Effector CD4-positive, alpha-beta T cell (primary cell): ENCODE results near the gene DRGX.

Source experiments
- DNase-seq: peaks from one replicate; pipeline ENCODE4 v3.0.0-alpha.2; 2020

DRGX gene

GRCh38 chr10:49361178-49361554 lies 34.7 kb downstream of the DRGX start:
- DNase-seq: no peak

- DNase-seq: no peak
These were observed 35.4 kb downstream of the DRGX start for GRCh38 chr10:49360271-49361177.

GRCh38 chr10:49359349-49360270 lies 36.3 kb downstream of the DRGX start:
- no peak for DNase-seq

- no peak for DNase-seq
These were observed 38.0 kb downstream of the DRGX start for GRCh38 chr10:49357910-49358309.

DNA sequence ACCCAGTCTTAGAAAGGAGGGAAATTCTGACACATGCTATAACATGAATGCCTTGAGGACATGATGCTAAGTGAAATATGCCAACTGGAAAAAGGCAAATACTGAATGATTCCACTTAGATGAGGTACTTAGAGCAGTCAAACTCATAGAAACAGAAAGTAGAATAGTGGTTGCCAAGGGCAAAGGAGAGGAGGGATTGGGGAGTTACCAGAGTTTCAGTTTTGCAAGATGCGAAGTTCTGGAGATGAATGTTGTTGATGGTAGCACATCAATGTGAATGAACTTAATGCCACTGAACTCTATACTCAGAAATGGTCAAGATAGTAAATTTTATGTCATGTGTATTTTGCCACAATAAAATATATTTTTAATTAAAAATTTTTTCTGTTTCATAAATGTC lies 38.9 kb downstream of the DRGX start:
- no peak for DNase-seq

DNA sequence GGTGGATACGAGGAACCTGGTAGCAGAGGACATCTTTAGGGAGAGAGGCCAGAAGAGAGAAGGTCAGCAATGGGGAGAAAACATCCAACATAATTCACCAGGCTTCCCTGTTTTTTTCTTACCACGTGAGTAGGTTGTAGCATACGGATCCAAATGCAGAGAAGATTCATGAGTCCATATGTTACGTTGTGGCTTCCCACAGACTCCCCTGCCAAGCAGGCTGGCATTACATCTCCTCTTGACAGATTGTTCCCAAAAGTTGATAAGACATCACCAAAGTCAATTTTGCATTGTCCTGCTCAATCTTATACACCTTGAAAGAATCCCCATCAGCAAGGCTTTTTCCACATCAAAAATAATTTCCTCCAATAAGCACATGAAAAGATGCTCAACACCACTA lies 39.7 kb downstream of the DRGX start:
- DNase-seq: no peak

GRCh38 chr10:49355221-49355620 lies 40.7 kb downstream of the DRGX start:
- no peak for DNase-seq

DNA sequence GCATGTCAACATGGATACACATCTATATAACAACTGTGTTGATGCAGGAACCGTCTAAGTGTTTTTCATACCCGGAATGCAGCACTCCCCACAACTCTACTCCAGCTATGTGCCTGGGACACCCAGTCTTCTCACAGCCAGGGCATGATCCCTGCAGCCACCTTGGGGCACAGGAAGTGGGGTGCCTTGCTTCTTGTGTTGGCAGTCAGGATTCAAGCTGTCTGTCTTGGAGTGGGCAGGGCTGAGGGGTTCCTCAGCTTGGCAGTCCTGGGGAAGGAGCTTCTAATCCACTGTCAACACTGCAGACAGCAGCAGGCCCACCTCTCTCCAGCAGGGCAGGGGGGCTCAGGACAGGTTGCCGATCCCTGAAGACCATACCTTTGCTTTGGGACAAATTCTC lies 41.3 kb downstream of the DRGX start:
- DNase-seq: no peak

GRCh38 chr10:49353895-49354566 lies 41.9 kb downstream of the DRGX start:
- DNase-seq: no peak

DNA sequence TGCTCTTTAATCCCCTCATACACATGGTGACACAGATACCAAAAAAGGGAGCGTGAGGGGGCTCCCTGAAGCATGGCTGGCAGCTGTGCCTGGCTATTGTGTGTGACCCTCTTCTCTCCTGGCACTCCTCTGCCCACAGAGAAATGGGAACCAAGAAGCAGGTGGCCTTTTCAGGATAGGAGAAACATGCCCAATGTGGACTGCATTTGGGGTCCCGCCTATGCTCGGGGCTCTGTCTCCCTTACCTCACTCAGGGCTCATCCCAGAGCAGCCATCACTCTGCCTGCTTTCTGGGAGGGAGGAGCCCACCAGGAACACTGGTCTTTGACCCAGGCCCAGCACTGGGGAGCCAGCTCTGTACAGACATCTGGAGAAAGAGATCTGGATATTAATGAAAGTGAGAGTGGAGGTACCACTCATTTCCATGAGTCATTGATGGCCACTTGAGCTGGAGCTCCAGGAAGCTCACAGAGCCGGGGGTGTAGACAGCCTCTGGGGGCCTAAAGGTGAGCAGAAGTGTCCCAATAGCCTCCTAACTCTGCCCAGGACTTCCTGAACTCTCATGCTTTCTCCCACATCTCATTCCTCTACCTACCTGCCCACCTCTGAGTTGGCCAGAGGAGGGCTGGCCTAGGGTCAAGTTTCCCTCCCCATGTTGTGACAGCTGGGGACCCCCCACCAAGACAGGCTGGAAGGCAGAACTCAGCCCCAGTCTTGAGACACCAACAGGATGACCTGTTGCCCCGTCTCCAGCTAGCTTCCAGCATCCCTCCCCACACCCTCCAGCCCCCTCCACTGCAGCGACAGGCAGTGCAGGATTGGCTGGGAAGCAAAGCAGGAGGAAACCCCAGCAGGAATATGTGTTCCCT lies 42.6 kb downstream of the DRGX start:
- no peak for DNase-seq

DNA sequence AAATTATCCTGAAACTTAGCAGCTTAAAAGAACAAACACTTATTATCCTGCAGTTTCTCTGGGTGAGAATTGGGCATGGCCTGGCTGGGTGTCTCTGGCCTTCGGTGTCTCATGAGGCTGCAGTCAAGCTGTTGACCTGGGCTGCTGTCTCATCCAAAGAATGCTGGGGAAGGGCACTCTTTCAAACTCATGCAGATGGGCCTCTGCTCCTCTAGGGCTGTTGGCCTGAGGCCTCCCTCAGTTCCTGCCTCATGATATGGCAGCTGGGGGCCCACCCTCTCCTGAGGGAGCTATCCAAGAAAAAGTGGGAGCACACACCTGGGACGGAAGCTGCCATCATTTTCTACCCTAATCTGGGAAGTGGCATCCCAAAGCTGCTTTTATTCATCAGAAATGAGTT lies 43.6 kb downstream of the DRGX start:
- DNase-seq: no peak

- DNase-seq: no peak
These were observed 44.2 kb downstream of the DRGX start for GRCh38 chr10:49351669-49352068.

DNA sequence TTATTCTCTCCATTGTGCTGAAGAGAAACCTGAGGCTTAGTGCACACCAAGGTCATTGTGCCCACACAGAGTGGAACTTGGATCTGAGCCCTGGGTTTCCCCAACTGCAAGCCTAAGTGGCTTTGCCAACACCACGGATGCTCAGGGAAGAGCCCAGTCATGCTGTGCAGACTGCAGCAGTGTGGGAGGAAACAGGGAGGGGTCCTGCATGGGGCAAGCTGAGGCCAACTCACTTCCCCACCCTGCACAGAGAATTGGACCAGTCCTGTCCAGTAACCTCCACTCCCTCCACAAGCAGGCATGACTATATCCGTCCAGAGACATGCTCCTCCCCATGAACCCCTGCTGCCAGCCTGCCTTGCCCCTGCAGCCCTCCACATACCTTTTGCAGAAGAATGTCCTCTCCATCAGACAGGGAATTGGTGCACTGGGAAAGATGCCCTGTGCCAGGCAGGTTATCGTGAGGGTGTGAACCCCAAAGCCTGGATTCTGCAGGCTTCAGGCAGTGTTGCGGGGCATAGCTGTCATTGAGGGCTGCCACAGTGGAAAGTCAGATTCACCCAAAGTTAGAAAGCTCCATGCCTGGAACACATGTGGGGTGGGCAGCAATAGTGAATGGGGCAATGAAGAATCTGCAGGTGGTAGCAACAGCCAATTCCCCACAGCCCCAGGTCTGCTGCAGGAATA lies 44.9 kb downstream of the DRGX start:
- no peak for DNase-seq

GRCh38 chr10:49350138-49350537 lies 45.8 kb downstream of the DRGX start:
- no peak for DNase-seq

GRCh38 chr10:49349390-49349789 lies 46.5 kb downstream of the DRGX start:
- DNase-seq: no peak

DNA sequence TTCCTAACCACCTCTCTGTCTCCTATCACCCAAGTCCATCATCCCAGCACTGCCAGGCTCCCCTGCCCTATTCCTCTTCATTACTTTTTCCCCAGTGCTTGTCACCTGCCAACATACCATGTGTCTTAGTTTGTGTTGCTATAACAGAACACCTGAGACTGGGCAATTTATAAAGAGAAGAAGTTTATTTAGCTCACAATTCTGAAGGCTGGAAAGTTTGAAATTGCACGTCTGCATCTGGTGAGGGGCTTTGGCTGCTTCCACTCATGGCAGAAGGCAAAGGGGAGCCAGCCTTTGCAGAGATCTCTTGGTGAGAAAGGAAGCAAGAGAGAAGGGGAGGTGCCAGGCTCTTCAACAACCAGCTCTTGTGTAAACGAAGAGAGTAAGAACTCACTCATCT lies 47.3 kb downstream of the DRGX start:
- DNase-seq: no peak

DNA sequence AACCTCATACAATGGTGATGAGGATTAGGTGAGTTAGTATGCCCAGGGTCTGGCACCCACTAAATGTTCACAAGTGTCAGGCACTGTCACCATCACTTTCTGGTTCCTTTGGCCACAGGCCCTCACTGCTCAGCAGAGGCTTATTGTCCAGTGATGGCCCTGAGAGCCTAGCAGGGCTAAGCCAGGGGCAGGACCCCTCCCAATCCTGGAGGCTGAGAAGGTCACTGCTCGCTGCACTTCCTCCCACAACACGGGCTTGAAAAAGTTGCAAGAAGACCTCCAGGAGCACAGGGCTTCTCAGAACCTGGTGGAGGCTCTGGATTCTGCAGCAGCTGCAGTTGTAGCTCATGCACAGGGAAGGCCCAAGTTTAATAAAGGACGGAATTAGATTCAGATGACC lies 48.1 kb downstream of the DRGX start:
- no peak for DNase-seq

- DNase-seq: no peak
These were observed 48.5 kb downstream of the DRGX start for GRCh38 chr10:49347342-49347741.

DNA sequence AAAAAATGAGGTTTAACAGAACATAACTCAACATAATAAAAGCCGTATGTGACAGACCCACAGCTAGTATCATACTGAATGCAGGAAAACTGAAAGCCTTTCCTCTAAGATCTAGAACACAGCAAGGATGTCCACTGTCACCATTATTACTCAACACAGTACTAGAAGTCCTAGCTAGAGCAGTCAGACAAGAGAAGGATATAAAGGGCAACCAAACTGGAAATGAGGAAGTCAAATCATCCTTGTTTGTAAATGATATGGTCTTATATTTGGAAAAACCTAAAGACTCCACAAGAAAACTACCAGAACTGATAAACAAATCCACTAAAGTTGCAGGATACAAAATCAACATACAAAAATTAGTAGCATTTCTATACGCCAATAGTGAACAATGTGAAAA lies 51.0 kb downstream of the DRGX start:
- no peak for DNase-seq

GRCh38 chr10:49338604-49339003 lies 57.3 kb downstream of the DRGX start:
- no peak for DNase-seq

DNA sequence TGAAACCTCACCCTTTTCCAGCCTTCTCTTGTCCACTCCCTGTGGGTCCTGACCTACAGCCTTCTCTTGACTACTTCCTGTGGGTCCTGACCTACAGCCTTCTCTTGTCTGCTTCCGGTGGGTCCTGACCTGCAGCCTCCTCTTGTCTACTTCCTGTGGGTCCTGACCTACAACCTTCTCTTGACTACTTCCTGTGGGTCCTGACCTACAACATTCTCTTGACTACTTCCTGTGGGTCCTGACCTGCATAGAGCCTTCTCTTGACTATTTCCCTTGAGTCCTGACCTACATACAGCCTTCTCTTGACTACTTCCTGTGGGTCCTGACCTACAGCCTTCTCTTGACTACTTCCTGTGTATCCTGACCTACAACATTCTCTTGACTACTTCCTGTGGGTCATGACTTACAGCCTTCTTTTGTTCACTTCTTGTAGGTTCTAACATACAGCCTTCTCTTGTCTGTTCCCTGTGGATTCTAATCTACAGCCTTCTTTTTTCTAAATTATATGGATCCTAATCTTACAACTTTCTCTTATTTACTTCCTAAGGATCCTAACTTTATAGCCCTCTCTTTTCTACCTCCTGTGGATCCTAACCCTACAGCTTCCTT lies 60.4 kb downstream of the DRGX start:
- no peak for DNase-seq
